GM20431 (cell line): ENCODE measurements around the gene TM2D3.

Source experiments
- in situ Hi-C: fragments of 300-500 bp; cut with MseI, MboI; formaldehyde crosslinking; loops from one replicate; pipeline ENCODE4 v1.15.0; 2020; ENCODE audit warnings: low sequenced_read_pairs; ENCODE audit not compliant: unreplicated experiment

Gene TM2D3

GRCh38 chr15:101610611-101611000 is 41.6 kb downstream of the TM2D3 start:
- in situ Hi-C loops, result no loop called here

GRCh38 chr15:101609742-101610610 is 42.2 kb downstream of the TM2D3 start:
- in situ Hi-C loops, result no loop called here

GRCh38 chr15:101608201-101608600 is 44.0 kb downstream of the TM2D3 start:
- in situ Hi-C loops, result no loop called here

- in situ Hi-C loops, result no loop called here
Measured at GRCh38 chr15:101607108-101607507, 45.1 kb downstream of the TM2D3 start.

DNA sequence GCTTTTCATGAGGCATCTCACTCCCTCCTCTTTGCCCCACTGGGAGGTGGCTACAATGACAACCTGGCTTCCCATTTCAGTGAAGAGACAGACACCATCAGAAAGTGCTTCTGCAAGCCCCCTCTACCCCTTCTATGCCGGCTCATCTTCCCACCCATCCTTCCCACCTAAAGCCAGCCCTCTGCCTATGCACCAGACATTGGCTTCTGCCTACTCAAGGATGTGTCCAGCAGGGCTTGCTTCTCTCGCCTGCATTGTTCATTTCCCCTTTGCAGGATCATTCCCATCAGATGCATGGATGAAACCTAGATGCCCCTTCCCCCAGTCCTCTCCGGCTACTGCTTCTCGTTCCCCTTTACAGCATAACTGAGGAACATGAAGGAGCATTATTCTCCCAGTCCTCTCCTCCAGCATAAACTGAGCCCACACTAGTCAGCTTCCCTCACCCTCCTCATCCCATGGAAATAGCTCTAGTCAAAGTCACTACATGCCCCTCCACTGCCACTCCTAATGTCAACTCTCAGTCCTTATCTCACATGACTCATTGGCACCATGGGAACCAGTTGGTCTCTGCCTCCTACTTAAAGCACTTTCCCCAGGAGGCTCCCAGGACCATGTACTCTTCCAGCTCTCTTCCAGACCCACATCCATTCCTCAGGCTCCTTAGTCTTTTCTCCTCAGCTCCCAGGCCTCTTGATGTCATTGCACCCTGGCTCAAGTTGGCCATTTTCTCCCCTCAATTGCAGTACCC is 47.9 kb downstream of the TM2D3 start:
- in situ Hi-C loops, result no loop called here

DNA sequence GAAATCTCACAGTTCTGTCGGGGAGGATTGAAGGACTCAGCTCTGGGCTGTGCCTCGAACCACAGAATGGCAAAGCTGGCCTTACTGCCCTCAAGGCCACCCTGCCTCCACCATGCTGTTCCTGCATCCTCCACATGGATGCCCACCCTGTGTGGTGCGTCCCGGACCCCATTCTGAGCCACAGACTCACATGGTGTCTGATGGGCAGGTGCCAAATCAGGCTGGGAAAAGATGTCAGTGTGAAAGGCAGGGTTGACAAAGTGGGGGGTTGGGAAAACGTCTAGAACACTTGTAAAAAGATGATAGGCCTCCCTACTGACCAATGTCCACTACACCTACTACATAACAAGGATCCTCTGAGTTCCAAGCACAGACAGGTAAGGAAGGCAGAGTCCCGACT is 49.4 kb downstream of the TM2D3 start:
- in situ Hi-C loops, result no loop called here

DNA sequence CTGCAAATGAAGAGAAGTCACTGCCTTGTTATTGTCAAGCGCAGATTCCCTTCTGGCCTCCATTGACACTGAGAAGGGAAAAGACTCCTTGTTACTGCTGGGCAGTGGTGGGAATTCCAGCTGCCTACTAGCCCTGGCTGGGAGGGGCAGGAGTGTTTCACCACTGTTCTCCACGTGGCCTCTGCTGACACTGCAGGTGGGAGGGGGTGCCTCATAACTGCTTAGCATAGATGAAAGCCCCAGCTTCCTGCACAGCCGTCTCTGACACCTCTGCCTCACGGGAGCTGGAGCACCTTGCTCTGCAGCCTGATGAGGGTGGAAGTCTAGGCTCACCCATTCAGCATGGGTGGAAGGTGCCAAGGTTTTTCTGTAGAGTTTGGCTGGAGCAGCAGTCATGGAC is 52.1 kb downstream of the TM2D3 start:
- in situ Hi-C loops, result no loop called here

DNA sequence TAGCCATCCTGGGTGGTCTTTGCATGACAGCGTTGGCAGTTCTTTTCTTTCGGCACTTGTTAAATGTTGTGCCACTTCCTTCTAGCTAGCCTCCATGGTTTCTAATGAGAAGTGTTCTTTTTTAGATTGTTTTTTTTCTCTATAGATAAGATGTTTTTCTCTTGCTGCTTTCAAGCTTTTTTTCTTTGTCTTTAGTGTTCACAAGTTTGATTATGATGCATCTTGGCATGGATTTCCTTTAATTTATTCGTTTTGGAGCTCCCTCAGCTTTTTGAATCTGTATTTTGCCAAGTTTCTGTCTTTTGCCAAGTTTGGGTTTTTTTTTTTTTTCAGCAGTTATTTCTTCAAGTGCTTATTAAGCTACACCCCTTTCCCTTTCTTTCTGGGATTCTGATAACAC is 53.1 kb downstream of the TM2D3 start:
- in situ Hi-C loops, result no loop called here

GRCh38 chr15:101597360-101597928 is 54.7 kb downstream of the TM2D3 start:
- in situ Hi-C loops, result no loop called here

- in situ Hi-C loops, result no loop called here
Measured at GRCh38 chr15:101596633-101597032, 55.5 kb downstream of the TM2D3 start.
